H9 (cell line): ENCODE measurements around the gene RALGAPA1. TPM values are rescaled to one million over a fixed set of nuclear protein-coding genes. Genes with fewer than 3 reads are reported as not detected.

Source experiments
- DNase-seq: peaks from one replicate; pipeline ENCODE4 v3.0.0-alpha.2; 2017
- H2AFZ ChIP-seq: one replicate; pipeline ENCODE4 v1.6.1; 2013; ENCODE audit warnings: mild to moderate bottlenecking, low read length, control low read depth, moderate library complexity
- H2AK5ac ChIP-seq: 2 replicates; pipeline ENCODE4 v1.6.1; 2013; ENCODE audit warnings: low read length, control low read depth, mixed read lengths; ENCODE audit not compliant: insufficient read length
- H2BK120ac ChIP-seq: one replicate; pipeline ENCODE4 v1.6.1; 2013; ENCODE audit warnings: low read depth, mild to moderate bottlenecking, low read length, control low read depth, inconsistent platforms; ENCODE audit not compliant: poor library complexity, severe bottlenecking
- H2BK12ac ChIP-seq: 2 replicates; pipeline ENCODE4 v1.6.1; 2013; ENCODE audit warnings: low read length, control low read depth, mixed read lengths, low read depth; ENCODE audit not compliant: insufficient read length
- H2BK15ac ChIP-seq: 2 replicates; pipeline ENCODE4 v1.6.1; 2013; ENCODE audit warnings: low read depth, low read length, control low read depth
- H2BK20ac ChIP-seq: one replicate; pipeline ENCODE4 v1.6.1; 2013; ENCODE audit warnings: low read depth, mild to moderate bottlenecking, low read length, control low read depth, inconsistent platforms; ENCODE audit not compliant: poor library complexity, severe bottlenecking
- H2BK5ac ChIP-seq: 2 replicates; pipeline ENCODE4 v1.6.1; 2013; ENCODE audit warnings: low read length, control low read depth, mixed read lengths; ENCODE audit not compliant: insufficient read length
- H3K14ac ChIP-seq: 2 replicates; pipeline ENCODE4 v1.6.1; 2013; ENCODE audit warnings: low read length, control low read depth; ENCODE audit not compliant: insufficient read depth
- H3K18ac ChIP-seq: 2 replicates; pipeline ENCODE4 v1.6.1; 2013; ENCODE audit warnings: low read depth, mild to moderate bottlenecking, mixed read lengths, low read length, control low read depth; ENCODE audit not compliant: insufficient read length
- H3K23ac ChIP-seq: 2 replicates; pipeline ENCODE4 v1.6.1; 2013; ENCODE audit warnings: low read length, control low read depth, mixed read lengths, low read depth; ENCODE audit not compliant: insufficient read length
- H3K23me2 ChIP-seq: 2 replicates; pipeline ENCODE4 v1.6.1; 2013; ENCODE audit warnings: low read depth, mild to moderate bottlenecking, mixed read lengths, low read length, control low read depth; ENCODE audit not compliant: insufficient read length, poor library complexity, severe bottlenecking
- H3K27ac ChIP-seq: 2 replicates; pipeline ENCODE4 v1.5.1; 2013; ENCODE audit warnings: low read length, control low read depth, mixed read lengths, low read depth; ENCODE audit not compliant: insufficient read length
- H3K27me3 ChIP-seq: 2 replicates; pipeline ENCODE4 v1.6.1; 2013; ENCODE audit warnings: low read length, control low read depth, inconsistent platforms; ENCODE audit not compliant: insufficient read depth
- H3K4ac ChIP-seq: 2 replicates; pipeline ENCODE4 v1.6.1; 2013; ENCODE audit warnings: low read depth, mild to moderate bottlenecking, control low read depth, inconsistent platforms, low read length, moderate library complexity
- H3K4me1 ChIP-seq: 2 replicates; pipeline ENCODE4 v1.6.1; 2013; ENCODE audit warnings: low read length, control low read depth, inconsistent platforms; ENCODE audit not compliant: insufficient read depth
- H3K4me2 ChIP-seq: 2 replicates; pipeline ENCODE4 v1.6.1; 2013; ENCODE audit warnings: low read length, control low read depth, mixed read lengths; ENCODE audit not compliant: insufficient read length, insufficient read depth
- H3K56ac ChIP-seq: 2 replicates; pipeline ENCODE4 v1.6.1; 2013; ENCODE audit warnings: low read depth, mild to moderate bottlenecking, mixed read lengths, low read length, control low read depth; ENCODE audit not compliant: insufficient read length
- H3K79me1 ChIP-seq: 2 replicates; pipeline ENCODE4 v1.6.1; 2013; ENCODE audit warnings: low read depth, mild to moderate bottlenecking, moderate library complexity, low read length, control low read depth, inconsistent platforms; ENCODE audit not compliant: insufficient read depth, poor library complexity, severe bottlenecking
- H3K79me2 ChIP-seq: 2 replicates; pipeline ENCODE4 v1.6.1; 2013; ENCODE audit warnings: low read length, control low read depth, inconsistent platforms; ENCODE audit not compliant: insufficient read depth
- H3K9ac ChIP-seq: 2 replicates; pipeline ENCODE4 v1.6.1; 2013; ENCODE audit warnings: low read length, control low read depth, mixed read lengths; ENCODE audit not compliant: insufficient read length; ENCODE audit errors: extremely low read depth
- H3K9me3 ChIP-seq: one replicate; pipeline ENCODE4 v1.6.1; 2013; ENCODE audit warnings: low read depth, low read length, inconsistent platforms; ENCODE audit not compliant: control insufficient read depth
- H3T11ph ChIP-seq: one replicate; pipeline ENCODE4 v1.6.1; 2013; ENCODE audit warnings: mild to moderate bottlenecking, low read length, control low read depth, inconsistent platforms
- H4K20me1 ChIP-seq: one replicate; pipeline ENCODE4 v1.6.1; 2013; ENCODE audit not compliant: control insufficient read depth, insufficient read length, insufficient read depth
- H4K5ac ChIP-seq: 2 replicates; pipeline ENCODE4 v1.6.1; 2013; ENCODE audit warnings: low read depth, mild to moderate bottlenecking, mixed read lengths, low read length, control low read depth; ENCODE audit not compliant: insufficient read length
- H4K8ac ChIP-seq: replicated peaks from 2 replicates; pipeline ENCODE4 v1.6.1; 2013; ENCODE audit warnings: low read length, control low read depth, mixed read lengths, low read depth; ENCODE audit not compliant: insufficient read length
- H4K91ac ChIP-seq: 2 replicates; pipeline ENCODE4 v1.6.1; 2013; ENCODE audit warnings: low read depth, mild to moderate bottlenecking, moderate library complexity, mixed read lengths, low read length, control low read depth; ENCODE audit not compliant: insufficient read length
- H3K27ac Mint-ChIP-seq, 3 experiments: 2 replicates in 2 of 3; 3 replicates in 1 of 3; pipeline ENCODE4 v1.8.0; 2020 to 2021; ENCODE audit warnings: mixed read lengths in 3 of 3, mild to moderate bottlenecking in 1 of 3, moderate library complexity in 1 of 3
- H3K27me3 Mint-ChIP-seq: 2 replicates; pipeline ENCODE4 v1.8.0; 2021; ENCODE audit warnings: low read depth, mild to moderate bottlenecking, moderate library complexity, mixed read lengths
- H3K36me3 Mint-ChIP-seq, 3 experiments: 2 replicates in 2 of 3; 3 replicates in 1 of 3; pipeline ENCODE4 v1.8.0; 2020 to 2021; ENCODE audit warnings: low read depth in 3 of 3, mixed read lengths in 3 of 3; ENCODE audit not compliant: insufficient read depth in 1 of 3
- H3K4me1 Mint-ChIP-seq, 2 experiments: 2 replicates each; pipeline ENCODE4 v1.8.0; 2020; ENCODE audit warnings: mixed read lengths in 2 of 2
- H3K4me3 Mint-ChIP-seq, 2 experiments: 2 replicates in 1 of 2; 3 replicates in 1 of 2; pipeline ENCODE4 v1.8.0; 2020 to 2021; ENCODE audit warnings: mild to moderate bottlenecking in 2 of 2, mixed read lengths in 2 of 2, moderate library complexity in 1 of 2
- H3K9me3 Mint-ChIP-seq, 2 experiments: 2 replicates in 1 of 2; 3 replicates in 1 of 2; pipeline ENCODE4 v1.8.0; 2020; ENCODE audit warnings: mild to moderate bottlenecking in 2 of 2, mixed read lengths in 2 of 2, moderate library complexity in 1 of 2
- WGBS: extraction: QIAGEN DNeasy Blood & Tissue Kit; methylation state at CpG from one replicate; pipeline ENCODE4 v1.1.7; 2013; ENCODE audit warnings: missing lambda C conversion rate, low lambda C conversion rate, mixed read lengths; ENCODE audit not compliant: insufficient read length; ENCODE audit errors: extremely low coverage; 5-methylcytosine and 5-hydroxymethylcytosine counted together
- total RNA-seq: library from RNA; stranded (reverse); gene quantifications from 2 replicates; pipeline ENCODE4 v1.2.1, GENCODE V29; 2021
- TF ChIP-seq, protein P1 (sequence below): fragments of 200-600 bp; sonication (generic); conservative IDR thresholded peaks from 3 replicates; pipeline ENCODE4 v1.8.0; 2021; ENCODE audit warnings: antibody characterized with exemption, mild to moderate bottlenecking

Gene RALGAPA1
- total RNA-seq, 1 experiment from 2014 or later = 29.8 TPM

GRCh38 chr14:35678403-35679028, 130.6 kb downstream of the RALGAPA1 start:
- no peak overlapping the region for H2BK20ac ChIP-seq
- Mint-ChIP-seq H3K27ac (peak overlapping the region in 1 of 3 experiments; percentile 49; a peak in 2 of 7 replicates), H3K36me3 (peaks cover 0 to 15% (median 8%) of the 10 kb centered on the region in 3 experiments; a peak in 3 of 7 replicates), H3K27me3 (no peaks in the 10 kb centered on the region), H3K4me1 (no peaks in the 10 kb centered on the region), H3K4me3 (no peak overlapping the region), H3K9me3 (no peaks in the 10 kb centered on the region)
- no peak overlapping the region for H2BK12ac ChIP-seq
- H3K27me3 ChIP-seq = no peaks in the 10 kb centered on the region
- no peak overlapping the region for H3K27ac ChIP-seq
- H3K4me1 ChIP-seq = no peaks in the 10 kb centered on the region
- H2BK5ac ChIP-seq = no peak overlapping the region
- H4K91ac ChIP-seq = no peak overlapping the region
- no peaks in the 10 kb centered on the region for H3K9me3 ChIP-seq
- no peak overlapping the region for H3K9ac ChIP-seq
- no peak overlapping the region for H3K23ac ChIP-seq
- H3T11ph ChIP-seq = no peak overlapping the region
- no peaks in the 10 kb centered on the region for H3K79me2 ChIP-seq
- no peak overlapping the region for H4K8ac ChIP-seq
- H3K79me1 ChIP-seq = no peaks in the 10 kb centered on the region
- H3K23me2 ChIP-seq = no peaks in the 10 kb centered on the region
- no peak overlapping the region for H2AFZ ChIP-seq
- TF ChIP-seq, protein P1, sequence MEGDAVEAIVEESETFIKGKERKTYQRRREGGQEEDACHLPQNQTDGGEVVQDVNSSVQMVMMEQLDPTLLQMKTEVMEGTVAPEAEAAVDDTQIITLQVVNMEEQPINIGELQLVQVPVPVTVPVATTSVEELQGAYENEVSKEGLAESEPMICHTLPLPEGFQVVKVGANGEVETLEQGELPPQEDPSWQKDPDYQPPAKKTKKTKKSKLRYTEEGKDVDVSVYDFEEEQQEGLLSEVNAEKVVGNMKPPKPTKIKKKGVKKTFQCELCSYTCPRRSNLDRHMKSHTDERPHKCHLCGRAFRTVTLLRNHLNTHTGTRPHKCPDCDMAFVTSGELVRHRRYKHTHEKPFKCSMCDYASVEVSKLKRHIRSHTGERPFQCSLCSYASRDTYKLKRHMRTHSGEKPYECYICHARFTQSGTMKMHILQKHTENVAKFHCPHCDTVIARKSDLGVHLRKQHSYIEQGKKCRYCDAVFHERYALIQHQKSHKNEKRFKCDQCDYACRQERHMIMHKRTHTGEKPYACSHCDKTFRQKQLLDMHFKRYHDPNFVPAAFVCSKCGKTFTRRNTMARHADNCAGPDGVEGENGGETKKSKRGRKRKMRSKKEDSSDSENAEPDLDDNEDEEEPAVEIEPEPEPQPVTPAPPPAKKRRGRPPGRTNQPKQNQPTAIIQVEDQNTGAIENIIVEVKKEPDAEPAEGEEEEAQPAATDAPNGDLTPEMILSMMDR = no peak
- H3K56ac ChIP-seq = no peak overlapping the region
- no peak overlapping the region for H2BK120ac ChIP-seq
- no peak overlapping the region for H3K14ac ChIP-seq
- no peak overlapping the region for H3K4me2 ChIP-seq
- no peak overlapping the region for H3K18ac ChIP-seq
- no peaks in the 10 kb centered on the region for H4K20me1 ChIP-seq
- DNase-seq = no peak
- WGBS = no CpG with 5 or more reads among the region's 1 CpG
- H2AK5ac ChIP-seq = no peak overlapping the region
- H2BK15ac ChIP-seq = no peak overlapping the region
- H3K4ac ChIP-seq = no peak overlapping the region
- H4K5ac ChIP-seq = no peak overlapping the region
